HG03060 (cell line): ENCODE results near the gene EXO5.
"Not testable (repeated sequence)": the region's sequence is repeated elsewhere in the genome, so short reads cannot be mapped to it uniquely, and the experiment has no call there.

Experiments
- ATAC-seq: cut with Tn5 transposase; IDR thresholded peaks from one replicate; pipeline ENCODE4 v1.9.1; 2021; ENCODE audit warnings: low read depth, moderate number of reproducible peaks; ENCODE audit not compliant: unreplicated experiment

The EXO5 gene

DNA sequence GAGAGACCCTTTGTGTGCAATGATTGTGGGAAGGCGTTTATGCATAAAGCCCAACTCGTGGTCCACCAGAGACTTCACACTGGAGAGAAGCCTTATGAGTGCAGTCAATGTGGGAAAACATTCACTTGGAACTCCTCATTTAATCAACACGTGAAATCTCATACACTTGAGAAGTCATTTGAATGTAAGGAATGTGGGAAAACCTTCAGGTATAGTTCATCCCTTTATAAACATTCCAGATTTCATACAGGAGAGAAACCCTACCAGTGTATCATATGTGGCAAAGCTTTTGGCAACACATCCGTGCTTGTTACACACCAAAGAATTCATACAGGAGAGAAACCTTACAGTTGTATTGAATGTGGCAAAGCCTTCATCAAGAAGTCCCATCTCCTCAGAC lies 38.4 kb downstream of the EXO5 start:
- no peak for ATAC-seq

DNA sequence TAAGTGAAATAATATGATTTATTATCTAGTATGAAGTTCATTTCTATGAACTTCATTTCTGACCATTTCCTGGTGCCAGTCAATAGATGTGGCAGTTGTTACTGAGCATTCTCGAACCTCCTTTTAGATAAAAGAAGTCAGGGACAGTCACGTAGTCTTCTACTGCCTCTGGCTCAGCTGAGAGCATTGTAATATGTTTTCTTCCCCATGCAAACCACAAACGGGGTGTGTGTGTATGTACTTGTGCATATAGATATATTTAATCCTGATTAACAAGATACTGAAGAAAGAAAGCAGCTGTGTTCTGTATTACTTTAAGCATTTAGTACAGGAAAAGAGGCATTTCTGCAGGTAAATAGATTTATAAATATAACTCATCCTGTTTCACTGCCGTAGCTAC lies 44.5 kb downstream of the EXO5 start:
- no peak for ATAC-seq

DNA sequence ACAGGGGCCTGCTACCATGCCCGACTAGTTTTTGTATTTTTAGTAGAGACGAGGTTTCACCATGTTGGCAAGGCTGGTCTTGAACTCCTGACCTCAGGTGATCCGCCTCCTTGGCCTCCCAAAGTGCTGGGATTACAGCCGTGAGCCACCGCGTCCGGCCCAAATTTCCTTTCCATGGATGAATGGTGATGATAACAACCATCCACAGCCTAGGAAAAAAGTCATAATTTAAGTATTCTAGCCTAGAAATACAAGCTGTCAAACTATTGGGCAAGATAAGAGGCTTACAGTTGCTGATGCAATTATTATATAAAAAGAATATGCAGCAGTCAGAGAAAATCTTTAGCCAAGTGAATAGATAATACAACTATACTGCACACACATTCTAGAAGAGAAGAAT lies 46.2 kb downstream of the EXO5 start:
- not testable (repeated sequence) for ATAC-seq

DNA sequence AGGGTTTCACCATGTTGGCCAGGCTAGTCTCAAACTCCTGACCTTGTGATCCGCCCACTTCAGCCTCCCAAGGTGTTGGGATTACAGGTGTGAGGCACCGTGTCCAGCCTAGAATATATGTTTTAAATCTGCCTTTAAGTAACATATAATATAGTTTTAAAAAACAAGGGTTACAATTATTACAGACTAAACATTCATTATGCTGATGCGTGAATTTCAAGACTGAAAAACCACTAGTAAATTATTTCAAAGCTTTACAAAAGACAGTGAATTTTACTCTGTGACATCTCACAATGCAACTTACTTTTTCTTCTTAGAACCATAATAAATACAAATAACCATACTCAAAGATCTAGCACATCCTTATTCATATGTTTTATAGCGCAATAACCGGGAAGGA lies 47.6 kb downstream of the EXO5 start:
- no peak for ATAC-seq

DNA sequence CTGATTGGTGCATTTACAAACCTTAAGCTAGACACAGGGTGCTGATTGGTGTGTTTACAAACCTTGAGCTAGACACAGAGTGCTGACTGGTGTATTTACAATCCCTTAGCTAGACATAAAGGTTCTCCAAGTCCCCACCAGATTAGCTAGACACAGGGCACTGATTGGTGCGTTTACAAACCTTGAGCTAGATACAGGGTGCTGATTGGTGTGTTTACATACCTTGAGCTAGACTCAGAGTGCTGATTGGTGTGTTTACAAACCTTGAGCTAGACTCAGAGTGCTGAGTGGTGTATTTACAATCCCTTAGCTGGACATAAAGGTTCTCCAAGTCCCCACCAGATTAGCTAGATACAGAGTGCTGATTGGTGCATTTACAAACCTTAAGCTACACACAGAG lies 49.7 kb downstream of the EXO5 start:
- ATAC-seq: not testable (repeated sequence)

DNA sequence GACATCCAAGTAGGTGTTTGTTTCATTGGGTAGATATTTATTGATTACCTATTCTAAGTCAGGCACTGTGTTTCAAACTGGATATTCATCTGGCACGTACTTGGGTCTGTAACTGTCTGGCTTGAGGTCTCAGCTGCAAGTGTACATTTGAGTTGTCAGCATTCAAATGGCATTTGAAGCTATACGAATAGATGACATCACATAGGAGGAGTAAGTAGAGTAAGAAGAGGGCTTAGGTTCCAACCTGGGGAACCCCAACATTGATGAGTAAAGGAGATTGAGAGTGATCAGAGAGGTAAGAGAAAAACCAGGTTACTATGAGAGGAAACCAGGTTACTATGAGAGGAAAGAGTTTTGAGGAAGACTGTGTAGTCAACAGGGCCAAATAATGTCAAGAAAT lies 53.6 kb downstream of the EXO5 start:
- no peak for ATAC-seq

GRCh38 chr1:40563266-40563665 lies 54.7 kb downstream of the EXO5 start:
- no peak for ATAC-seq

DNA sequence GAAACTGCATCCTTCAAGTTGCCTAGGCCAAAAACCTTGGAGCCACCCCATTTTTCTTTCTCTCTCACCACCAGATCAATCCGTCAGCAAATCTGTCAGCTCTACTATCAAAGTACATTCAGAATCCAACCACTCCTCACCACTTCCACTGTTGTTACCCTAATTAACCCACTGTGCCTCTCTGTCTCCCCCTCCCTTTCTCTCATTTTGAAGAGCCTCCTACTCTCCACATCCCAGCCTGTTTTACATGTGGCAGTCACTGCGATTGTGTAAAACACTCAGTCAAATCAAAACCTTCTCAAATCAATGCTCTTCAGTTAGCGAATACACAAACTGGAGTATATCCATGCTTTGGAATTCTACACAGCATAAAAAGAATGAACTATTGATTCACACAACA lies 55.9 kb downstream of the EXO5 start:
- ATAC-seq: no peak

GRCh38 chr1:40564913-40565312 lies 56.3 kb downstream of the EXO5 start:
- no peak for ATAC-seq
